ENCODE measurements around the gene CHRNA10.

- TF ChIP-seq, protein P1, sequence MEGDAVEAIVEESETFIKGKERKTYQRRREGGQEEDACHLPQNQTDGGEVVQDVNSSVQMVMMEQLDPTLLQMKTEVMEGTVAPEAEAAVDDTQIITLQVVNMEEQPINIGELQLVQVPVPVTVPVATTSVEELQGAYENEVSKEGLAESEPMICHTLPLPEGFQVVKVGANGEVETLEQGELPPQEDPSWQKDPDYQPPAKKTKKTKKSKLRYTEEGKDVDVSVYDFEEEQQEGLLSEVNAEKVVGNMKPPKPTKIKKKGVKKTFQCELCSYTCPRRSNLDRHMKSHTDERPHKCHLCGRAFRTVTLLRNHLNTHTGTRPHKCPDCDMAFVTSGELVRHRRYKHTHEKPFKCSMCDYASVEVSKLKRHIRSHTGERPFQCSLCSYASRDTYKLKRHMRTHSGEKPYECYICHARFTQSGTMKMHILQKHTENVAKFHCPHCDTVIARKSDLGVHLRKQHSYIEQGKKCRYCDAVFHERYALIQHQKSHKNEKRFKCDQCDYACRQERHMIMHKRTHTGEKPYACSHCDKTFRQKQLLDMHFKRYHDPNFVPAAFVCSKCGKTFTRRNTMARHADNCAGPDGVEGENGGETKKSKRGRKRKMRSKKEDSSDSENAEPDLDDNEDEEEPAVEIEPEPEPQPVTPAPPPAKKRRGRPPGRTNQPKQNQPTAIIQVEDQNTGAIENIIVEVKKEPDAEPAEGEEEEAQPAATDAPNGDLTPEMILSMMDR (IDR thresholded peaks at IDR 0.05), result no peak
- TF ChIP-seq POLR2A (IDR thresholded peaks at IDR 0.05), result no peak
Measured at GRCh38 chr11:3669128-3669527, 2.1 kb downstream of the CHRNA10 start.

All from transverse colon (tissue), 3 donors.